K562 (cell line): ENCODE data around the gene RAB40B. TPM values are rescaled to one million over a fixed set of nuclear protein-coding genes. Genes with fewer than 3 reads are reported as not detected.

Source experiments
- KLF13 ChIP-seq: fragments of 450-650 bp; IDR thresholded peaks from 2 replicates; pipeline ENCODE4 v1.6.1; 2016; ENCODE audit warnings: missing genetic modification characterization, low read depth, mild to moderate bottlenecking, missing compliant biosample characterization, moderate library complexity, borderline replicate concordance
- RBM14 ChIP-seq: fragments of 200-400 bp; formaldehyde crosslinking; IDR thresholded peaks from 2 replicates; pipeline ENCODE4 v1.6.1; 2018; ENCODE audit warnings: low read depth, mild to moderate bottlenecking, low read length, moderate library complexity, borderline replicate concordance; ENCODE audit not compliant: insufficient read depth
- RBM39 ChIP-seq: fragments of 200-400 bp; formaldehyde crosslinking; optimal IDR thresholded peaks from 2 replicates; pipeline ENCODE3; 2018; ENCODE audit warnings: low read depth, low read length
- SMAD4 ChIP-seq: fragments of 250-450 bp; sonication (Bioruptor Pico); conservative IDR thresholded peaks from 2 replicates; pipeline ENCODE4 v1.8.0; 2021; ENCODE audit warnings: inconsistent platforms, mild to moderate bottlenecking, moderate library complexity
- SRSF7 ChIP-seq: fragments of 200-400 bp; formaldehyde crosslinking; optimal IDR thresholded peaks from 2 replicates; pipeline ENCODE3; 2017; ENCODE audit warnings: mild to moderate bottlenecking, low read depth, low read length
- TGIF2 ChIP-seq: sonication (generic); formaldehyde crosslinking; IDR thresholded peaks from 2 replicates; pipeline ENCODE4 v1.8.1; 2022; ENCODE audit warnings: mild to moderate bottlenecking, missing genetic modification reagents, moderate library complexity
- ZNF140 ChIP-seq: fragments of 250-450 bp; sonication (Bioruptor Pico); IDR thresholded peaks from 2 replicates; pipeline ENCODE4 v1.8.0; 2021; ENCODE audit warnings: moderate library complexity, mild to moderate bottlenecking, inconsistent platforms
- polyA plus RNA-seq, 8 experiments: library from polyadenylated mRNA; depleted of rRNA in 4 of 8; stranded (reverse) in 5 of 8; unstranded in 3 of 8; fragments of >200 nt; fragmentation: Nextera tagmentation in 2 of 8; fragmentation: Illumina TruSeq in 1 of 8; extraction: Ambion mirVana in 2 of 8; extraction: Trizol in 1 of 8; gene quantifications; 2 replicates each; pipeline versions ENCODE4 v1.2.1 to v1.2.3, GENCODE V29; 2011 to 2014; ENCODE audit warnings: inconsistent platforms in 1 of 8, missing spikeins in 1 of 8
- total RNA-seq, 7 experiments: library from RNA; depleted of rRNA in 6 of 7; stranded (reverse); fragments of >200 nt in 6 of 7; fragmentation: Illumina TruSeq in 2 of 7; extraction: Trizol in 2 of 7; gene quantifications; 2 replicates each; pipeline versions ENCODE4 v1.2.1 to v1.2.3, GENCODE V29; 2011 to 2021; ENCODE audit warnings: low replicate concordance in 1 of 7
- TF ChIP-seq, protein P1 (sequence below): fragments of 450-650 bp; IDR thresholded peaks from 2 replicates; pipeline ENCODE4 v1.7.0; 2016; ENCODE audit warnings: borderline replicate concordance
- TF ChIP-seq, protein P2 (sequence below): fragments of 250-450 bp; sonication (Bioruptor Pico); IDR thresholded peaks from 2 replicates; pipeline ENCODE4 v1.5.0; 2021
- TF ChIP-seq, protein P3 (sequence below): fragments of 250-450 bp; sonication (Bioruptor Pico); IDR thresholded peaks from 2 replicates; pipeline ENCODE4 v1.8.0; 2021; ENCODE audit warnings: moderate library complexity, mild to moderate bottlenecking, inconsistent platforms
- TF ChIP-seq, protein P4 (sequence below): fragments of 250-450 bp; sonication (Bioruptor Pico); IDR thresholded peaks from 2 replicates; pipeline ENCODE4 v1.9.0; 2021; ENCODE audit warnings: mild to moderate bottlenecking, inconsistent platforms
- TF ChIP-seq, protein P5 (sequence below): fragments of 250-450 bp; sonication (Bioruptor Pico); IDR thresholded peaks from 2 replicates; pipeline ENCODE4 v1.5.0; 2020; ENCODE audit warnings: mild to moderate bottlenecking
- TF ChIP-seq, protein P6 (sequence below): fragments of 450-650 bp; IDR thresholded peaks from 2 replicates; pipeline ENCODE4 v1.6.1; 2018; ENCODE audit not compliant: partially characterized antibody

RAB40B gene
- total and polyA plus RNA-seq, 9 of the 15 experiments (the other 6 are each of a cell fraction or from before 2014, with no cell fraction given): 0.13 to 4.6 (median 1.4) TPM

DNA sequence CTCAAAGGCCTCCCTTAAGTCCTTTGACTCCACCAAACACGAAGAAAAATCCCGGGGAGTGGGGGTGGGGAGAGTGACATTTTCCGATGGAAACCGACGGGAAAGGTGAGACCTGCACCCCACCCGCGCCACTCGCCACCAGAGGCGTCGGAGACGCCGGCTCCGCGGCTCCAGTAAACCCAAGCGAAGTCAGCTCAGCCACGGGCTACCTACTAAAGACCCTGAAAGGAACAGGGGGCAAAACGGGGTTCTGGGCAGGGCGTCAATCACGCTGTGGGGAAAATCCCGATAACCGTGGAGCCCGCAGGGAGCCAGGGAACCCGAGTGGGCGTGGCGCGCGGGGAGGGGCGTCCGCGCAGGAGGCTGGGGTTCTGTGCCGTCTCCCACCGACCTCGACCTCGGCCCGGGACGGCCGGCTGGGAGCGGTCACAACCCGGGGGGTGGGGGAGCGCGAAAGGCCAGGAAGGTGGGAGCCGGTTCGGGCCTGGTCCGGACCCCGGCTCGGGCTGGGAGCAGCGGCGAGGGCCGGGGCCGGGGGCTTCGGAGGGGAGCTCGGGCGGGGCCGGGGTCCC, 50.8 kb downstream of the RAB40B start (continued):
- TF ChIP-seq, protein P1, sequence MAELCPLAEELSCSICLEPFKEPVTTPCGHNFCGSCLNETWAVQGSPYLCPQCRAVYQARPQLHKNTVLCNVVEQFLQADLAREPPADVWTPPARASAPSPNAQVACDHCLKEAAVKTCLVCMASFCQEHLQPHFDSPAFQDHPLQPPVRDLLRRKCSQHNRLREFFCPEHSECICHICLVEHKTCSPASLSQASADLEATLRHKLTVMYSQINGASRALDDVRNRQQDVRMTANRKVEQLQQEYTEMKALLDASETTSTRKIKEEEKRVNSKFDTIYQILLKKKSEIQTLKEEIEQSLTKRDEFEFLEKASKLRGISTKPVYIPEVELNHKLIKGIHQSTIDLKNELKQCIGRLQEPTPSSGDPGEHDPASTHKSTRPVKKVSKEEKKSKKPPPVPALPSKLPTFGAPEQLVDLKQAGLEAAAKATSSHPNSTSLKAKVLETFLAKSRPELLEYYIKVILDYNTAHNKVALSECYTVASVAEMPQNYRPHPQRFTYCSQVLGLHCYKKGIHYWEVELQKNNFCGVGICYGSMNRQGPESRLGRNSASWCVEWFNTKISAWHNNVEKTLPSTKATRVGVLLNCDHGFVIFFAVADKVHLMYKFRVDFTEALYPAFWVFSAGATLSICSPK: no peak
- TF ChIP-seq ZNF140 (no peak), SRSF7 (no peak), SMAD4 (CRISPR knock-in tag) (no peak), RBM14 (no peak), RBM39 (no peak), KLF13 (tag) (peak; percentile 61; the same call in 1 of the 2 replicates), TGIF2 (CRISPR knock-in tag) (no peak; the same call in 1 of the 2 replicates)
- TF ChIP-seq, protein P2, sequence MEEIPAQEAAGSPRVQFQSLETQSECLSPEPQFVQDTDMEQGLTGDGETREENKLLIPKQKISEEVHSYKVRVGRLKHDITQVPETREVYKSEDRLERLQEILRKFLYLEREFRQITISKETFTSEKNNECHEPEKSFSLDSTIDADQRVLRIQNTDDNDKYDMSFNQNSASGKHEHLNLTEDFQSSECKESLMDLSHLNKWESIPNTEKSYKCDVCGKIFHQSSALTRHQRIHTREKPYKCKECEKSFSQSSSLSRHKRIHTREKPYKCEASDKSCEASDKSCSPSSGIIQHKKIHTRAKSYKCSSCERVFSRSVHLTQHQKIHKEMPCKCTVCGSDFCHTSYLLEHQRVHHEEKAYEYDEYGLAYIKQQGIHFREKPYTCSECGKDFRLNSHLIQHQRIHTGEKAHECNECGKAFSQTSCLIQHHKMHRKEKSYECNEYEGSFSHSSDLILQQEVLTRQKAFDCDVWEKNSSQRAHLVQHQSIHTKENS (CRISPR knock-in tag): no peak
- TF ChIP-seq, protein P3, sequence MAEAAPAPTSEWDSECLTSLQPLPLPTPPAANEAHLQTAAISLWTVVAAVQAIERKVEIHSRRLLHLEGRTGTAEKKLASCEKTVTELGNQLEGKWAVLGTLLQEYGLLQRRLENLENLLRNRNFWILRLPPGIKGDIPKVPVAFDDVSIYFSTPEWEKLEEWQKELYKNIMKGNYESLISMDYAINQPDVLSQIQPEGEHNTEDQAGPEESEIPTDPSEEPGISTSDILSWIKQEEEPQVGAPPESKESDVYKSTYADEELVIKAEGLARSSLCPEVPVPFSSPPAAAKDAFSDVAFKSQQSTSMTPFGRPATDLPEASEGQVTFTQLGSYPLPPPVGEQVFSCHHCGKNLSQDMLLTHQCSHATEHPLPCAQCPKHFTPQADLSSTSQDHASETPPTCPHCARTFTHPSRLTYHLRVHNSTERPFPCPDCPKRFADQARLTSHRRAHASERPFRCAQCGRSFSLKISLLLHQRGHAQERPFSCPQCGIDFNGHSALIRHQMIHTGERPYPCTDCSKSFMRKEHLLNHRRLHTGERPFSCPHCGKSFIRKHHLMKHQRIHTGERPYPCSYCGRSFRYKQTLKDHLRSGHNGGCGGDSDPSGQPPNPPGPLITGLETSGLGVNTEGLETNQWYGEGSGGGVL (CRISPR knock-in tag): no peak
- TF ChIP-seq, protein P4, sequence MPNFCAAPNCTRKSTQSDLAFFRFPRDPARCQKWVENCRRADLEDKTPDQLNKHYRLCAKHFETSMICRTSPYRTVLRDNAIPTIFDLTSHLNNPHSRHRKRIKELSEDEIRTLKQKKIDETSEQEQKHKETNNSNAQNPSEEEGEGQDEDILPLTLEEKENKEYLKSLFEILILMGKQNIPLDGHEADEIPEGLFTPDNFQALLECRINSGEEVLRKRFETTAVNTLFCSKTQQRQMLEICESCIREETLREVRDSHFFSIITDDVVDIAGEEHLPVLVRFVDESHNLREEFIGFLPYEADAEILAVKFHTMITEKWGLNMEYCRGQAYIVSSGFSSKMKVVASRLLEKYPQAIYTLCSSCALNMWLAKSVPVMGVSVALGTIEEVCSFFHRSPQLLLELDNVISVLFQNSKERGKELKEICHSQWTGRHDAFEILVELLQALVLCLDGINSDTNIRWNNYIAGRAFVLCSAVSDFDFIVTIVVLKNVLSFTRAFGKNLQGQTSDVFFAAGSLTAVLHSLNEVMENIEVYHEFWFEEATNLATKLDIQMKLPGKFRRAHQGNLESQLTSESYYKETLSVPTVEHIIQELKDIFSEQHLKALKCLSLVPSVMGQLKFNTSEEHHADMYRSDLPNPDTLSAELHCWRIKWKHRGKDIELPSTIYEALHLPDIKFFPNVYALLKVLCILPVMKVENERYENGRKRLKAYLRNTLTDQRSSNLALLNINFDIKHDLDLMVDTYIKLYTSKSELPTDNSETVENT (CRISPR knock-in tag): no peak
- TF ChIP-seq, protein P5, sequence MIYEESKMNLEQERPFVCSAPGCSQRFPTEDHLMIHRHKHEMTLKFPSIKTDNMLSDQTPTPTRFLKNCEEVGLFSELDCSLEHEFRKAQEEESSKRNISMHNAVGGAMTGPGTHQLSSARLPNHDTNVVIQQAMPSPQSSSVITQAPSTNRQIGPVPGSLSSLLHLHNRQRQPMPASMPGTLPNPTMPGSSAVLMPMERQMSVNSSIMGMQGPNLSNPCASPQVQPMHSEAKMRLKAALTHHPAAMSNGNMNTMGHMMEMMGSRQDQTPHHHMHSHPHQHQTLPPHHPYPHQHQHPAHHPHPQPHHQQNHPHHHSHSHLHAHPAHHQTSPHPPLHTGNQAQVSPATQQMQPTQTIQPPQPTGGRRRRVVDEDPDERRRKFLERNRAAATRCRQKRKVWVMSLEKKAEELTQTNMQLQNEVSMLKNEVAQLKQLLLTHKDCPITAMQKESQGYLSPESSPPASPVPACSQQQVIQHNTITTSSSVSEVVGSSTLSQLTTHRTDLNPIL (CRISPR knock-in tag): no peak
- TF ChIP-seq, protein P6, sequence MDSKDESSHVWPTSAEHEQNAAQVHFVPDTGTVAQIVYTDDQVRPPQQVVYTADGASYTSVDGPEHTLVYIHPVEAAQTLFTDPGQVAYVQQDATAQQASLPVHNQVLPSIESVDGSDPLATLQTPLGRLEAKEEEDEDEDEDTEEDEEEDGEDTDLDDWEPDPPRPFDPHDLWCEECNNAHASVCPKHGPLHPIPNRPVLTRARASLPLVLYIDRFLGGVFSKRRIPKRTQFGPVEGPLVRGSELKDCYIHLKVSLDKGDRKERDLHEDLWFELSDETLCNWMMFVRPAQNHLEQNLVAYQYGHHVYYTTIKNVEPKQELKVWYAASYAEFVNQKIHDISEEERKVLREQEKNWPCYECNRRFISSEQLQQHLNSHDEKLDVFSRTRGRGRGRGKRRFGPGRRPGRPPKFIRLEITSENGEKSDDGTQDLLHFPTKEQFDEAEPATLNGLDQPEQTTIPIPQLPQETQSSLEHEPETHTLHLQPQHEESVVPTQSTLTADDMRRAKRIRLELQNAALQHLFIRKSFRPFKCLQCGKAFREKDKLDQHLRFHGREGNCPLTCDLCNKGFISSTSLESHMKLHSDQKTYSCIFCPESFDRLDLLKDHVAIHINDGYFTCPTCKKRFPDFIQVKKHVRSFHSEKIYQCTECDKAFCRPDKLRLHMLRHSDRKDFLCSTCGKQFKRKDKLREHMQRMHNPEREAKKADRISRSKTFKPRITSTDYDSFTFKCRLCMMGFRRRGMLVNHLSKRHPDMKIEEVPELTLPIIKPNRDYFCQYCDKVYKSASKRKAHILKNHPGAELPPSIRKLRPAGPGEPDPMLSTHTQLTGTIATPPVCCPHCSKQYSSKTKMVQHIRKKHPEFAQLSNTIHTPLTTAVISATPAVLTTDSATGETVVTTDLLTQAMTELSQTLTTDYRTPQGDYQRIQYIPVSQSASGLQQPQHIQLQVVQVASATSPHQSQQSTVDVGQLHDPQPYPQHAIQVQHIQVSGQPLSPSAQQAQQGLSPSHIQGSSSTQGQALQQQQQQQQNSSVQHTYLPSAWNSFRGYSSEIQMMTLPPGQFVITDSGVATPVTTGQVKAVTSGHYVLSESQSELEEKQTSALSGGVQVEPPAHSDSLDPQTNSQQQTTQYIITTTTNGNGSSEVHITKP: no peak
